CD4-positive, alpha-beta T cell (primary cell): ENCODE results near the gene P4HTM. TPM values are rescaled to one million over a fixed set of nuclear protein-coding genes. Genes with fewer than 3 reads are reported as not detected.

Source experiments
- ATAC-seq: fragments of 200-7000 bp; cut with Tn5 transposase; one replicate; pipeline ENCODE4 v1.10.0; 2022; ENCODE audit warnings: mild to moderate bottlenecking; ENCODE audit not compliant: poor library complexity
- CTCF ChIA-PET: fragments of 350-600 bp; sonication (Branson Sonifier 250); formaldehyde crosslinking; loops from one replicate; lab custom pipeline; 2021; ENCODE audit warnings: antibody characterized with exemption, inconsistent platforms; lab: Charles Lee
- POLR2A ChIA-PET: fragments of 350-600 bp; sonication (Branson Sonifier 250); formaldehyde crosslinking; loops from one replicate; lab custom pipeline; 2021; ENCODE audit warnings: antibody characterized with exemption, inconsistent platforms; lab: Charles Lee
- DNase-seq, 14 experiments: peaks; one replicate each; pipeline ENCODE4 v3.0.0-alpha.2; 2013 to 2020; ENCODE audit warnings: mixed read lengths in 2 of 14
- H3K27ac ChIP-seq, 2 donors: one replicate each; pipeline versions ENCODE4 v1.5.1 to v1.7.0; 2013; ENCODE audit warnings: low read length in 2 of 2, low read depth in 1 of 2, mild to moderate bottlenecking in 1 of 2
- H3K27me3 ChIP-seq, 2 experiments: 1 replicate in 1 of 2; 2 replicates in 1 of 2; pipeline versions ENCODE4 v1.6.1 to v1.7.0; 2013; ENCODE audit warnings: low read length in 2 of 2, control low read depth in 1 of 2, mild to moderate bottlenecking in 1 of 2, moderate library complexity in 1 of 2; ENCODE audit not compliant: insufficient read depth in 2 of 2, control insufficient read depth in 1 of 2
- H3K36me3 ChIP-seq: one replicate; pipeline ENCODE4 v1.6.1; 2013; ENCODE audit warnings: low read length, control low read depth; ENCODE audit not compliant: insufficient read depth
- H3K4me1 ChIP-seq: one replicate; pipeline ENCODE4 v1.6.1; 2013; ENCODE audit warnings: low read length, control low read depth; ENCODE audit not compliant: insufficient read depth
- H3K4me3 ChIP-seq: one replicate; pipeline ENCODE4 v1.5.1; 2013; ENCODE audit warnings: mild to moderate bottlenecking, low read length, moderate library complexity
- H3K9me3 ChIP-seq, 2 experiments: 1 replicate in 1 of 2; 2 replicates in 1 of 2; pipeline versions ENCODE4 v1.6.1 to v1.7.0; 2013; ENCODE audit warnings: low read length in 2 of 2, mild to moderate bottlenecking in 2 of 2, control low read depth in 1 of 2, moderate library complexity in 1 of 2; ENCODE audit not compliant: control insufficient read depth in 1 of 2, insufficient read depth in 1 of 2
- H3K27ac Mint-ChIP-seq: one replicate; pipeline ENCODE4 v1.8.0; 2020; ENCODE audit warnings: mixed read lengths
- H3K27me3 Mint-ChIP-seq: one replicate; pipeline ENCODE4 v1.8.0; 2021; ENCODE audit warnings: mixed read lengths
- H3K36me3 Mint-ChIP-seq: one replicate; pipeline ENCODE4 v1.8.0; 2021; ENCODE audit warnings: low read depth, mixed read lengths
- H3K4me1 Mint-ChIP-seq: one replicate; pipeline ENCODE4 v1.8.0; 2021; ENCODE audit warnings: low read depth, mixed read lengths
- H3K4me3 Mint-ChIP-seq: one replicate; pipeline ENCODE4 v1.8.0; 2020; ENCODE audit warnings: mild to moderate bottlenecking, mixed read lengths
- H3K9me3 Mint-ChIP-seq: one replicate; pipeline ENCODE4 v1.8.0; 2020; ENCODE audit warnings: mixed read lengths
- CTCF ChIP-seq: fragments of 200-600 bp; IDR thresholded peaks from one replicate; pipeline ENCODE4 v1.8.0; 2022; ENCODE audit warnings: antibody characterized with exemption, mild to moderate bottlenecking
- intact Hi-C, 2 experiments: fragments of 100-400 bp; cut with DNase I in 1 of 2; cut with micrococcal nuclease in 1 of 2; formaldehyde crosslinking; loops; one replicate each; pipeline versions ENCODE4 v1.15.1 to v1.9.0; 2023 to 2025; cut with DNase I, micrococcal nuclease
- total RNA-seq, 174 experiments: library from RNA in 2 of 174; stranded (reverse) in 2 of 174; gene quantifications; one replicate each; pipeline ENCODE4 v1.2.3 and lab custom pipeline; 2021 to 2026

Gene P4HTM
- total RNA-seq, 2 experiments from 2014 or later, result 45.9 to 47.0 TPM

- Histone ChIP-seq H3K27ac (no peak overlapping the region), H3K4me1 (peaks cover 25% of the 10 kb centered on the region), H3K4me3 (no peak overlapping the region), H3K27me3 (no peaks in the 10 kb centered on the region), H3K36me3 (peaks cover 30% of the 10 kb centered on the region), H3K9me3 (no peaks in the 10 kb centered on the region)
- no peak for TF ChIP-seq CTCF
- POLR2A ChIA-PET, result interaction anchor here (0.7 to 8.0 kb wide), 4 partner anchors 12 to 1533 kb away, joined by 4 to 331 read pairs (median 103); partner anchors contain the start of genes DALRD3, IMPDH2, NDUFAF3 and P4HTM
- H3K27ac Mint-ChIP-seq, result peak overlapping the region; percentile 97
- peaks cover 41% of the 10 kb centered on the region for H3K36me3 Mint-ChIP-seq
- H3K9me3 Mint-ChIP-seq, result no peaks in the 10 kb centered on the region
- peaks cover 32% of the 10 kb centered on the region for H3K4me1 Mint-ChIP-seq
- CTCF ChIA-PET, result interaction anchor here (4.3 to 5.2 kb wide), 2 partner anchors 13 to 21 kb away, joined by 59 to 100 read pairs; partner anchors contain the start of genes NDUFAF3 and P4HTM
- ATAC-seq (no peak), DNase-seq (no peak)
- intact Hi-C loops, result loop anchor here in 1 of 2 experiments (5.0 kb wide), 2 partner anchors 707 to 1497 kb away; partner anchors contain the start of genes ELP6 and NME6
- peak overlapping the region; percentile 68 for H3K4me3 Mint-ChIP-seq
- no peaks in the 10 kb centered on the region for H3K27me3 Mint-ChIP-seq
Measured at GRCh38 chr3:49009396-49009795, 19.4 kb downstream of the P4HTM start.

- no peak for DNase-seq
- H3K36me3 Mint-ChIP-seq, result peaks cover 54% of the 10 kb centered on the region
Measured at GRCh38 chr3:49012441-49013017, 22.5 kb downstream of the P4HTM start.

More at GRCh38 chr3:49012441-49013017, 22.5 kb downstream of the P4HTM start:
- no peaks in the 10 kb centered on the region for H3K9me3 Mint-ChIP-seq
- no peak overlapping the region for H3K27ac Mint-ChIP-seq
- H3K27me3 ChIP-seq, result no peaks in the 10 kb centered on the region
- peaks cover 20% of the 10 kb centered on the region for H3K4me1 ChIP-seq
- H3K9me3 ChIP-seq, result no peaks in the 10 kb centered on the region
- no peak overlapping the region for H3K4me3 ChIP-seq
- H3K27ac ChIP-seq, result no peak overlapping the region
- peaks cover 42% of the 10 kb centered on the region for H3K36me3 ChIP-seq
- no peak for ATAC-seq
- no peaks in the 10 kb centered on the region for H3K27me3 Mint-ChIP-seq
- no peak for TF ChIP-seq CTCF
- no peak overlapping the region for H3K4me3 Mint-ChIP-seq
- ChIA-PET CTCF (interaction anchor here (0.6 to 6.5 kb wide), 4 partner anchors 9 to 50 kb away, joined by 3 to 53 read pairs (median 4); partner anchors contain the start of gene P4HTM), POLR2A (interaction anchor here (1.2 to 2.3 kb wide), 4 partner anchors 9 to 25 kb away, joined by 3 to 13 read pairs (median 4); partner anchors contain the start of genes IMPDH2 and NDUFAF3)
- H3K4me1 Mint-ChIP-seq, result peaks cover 25% of the 10 kb centered on the region
- intact Hi-C loops, result loop anchor here in 1 of 2 experiments (5.0 kb wide), 1 partner anchor 295 kb away; the partner anchor contains the start of gene IP6K2
